ENCODE results near the gene EVI5L. TPM values are rescaled to one million over a fixed set of nuclear protein-coding genes. Genes with fewer than 3 reads are reported as not detected.

EVI5L gene
- polyA plus RNA-seq, 1 of the 3 experiments (the other 2 are of a cell fraction), result 9.7 TPM

DNA sequence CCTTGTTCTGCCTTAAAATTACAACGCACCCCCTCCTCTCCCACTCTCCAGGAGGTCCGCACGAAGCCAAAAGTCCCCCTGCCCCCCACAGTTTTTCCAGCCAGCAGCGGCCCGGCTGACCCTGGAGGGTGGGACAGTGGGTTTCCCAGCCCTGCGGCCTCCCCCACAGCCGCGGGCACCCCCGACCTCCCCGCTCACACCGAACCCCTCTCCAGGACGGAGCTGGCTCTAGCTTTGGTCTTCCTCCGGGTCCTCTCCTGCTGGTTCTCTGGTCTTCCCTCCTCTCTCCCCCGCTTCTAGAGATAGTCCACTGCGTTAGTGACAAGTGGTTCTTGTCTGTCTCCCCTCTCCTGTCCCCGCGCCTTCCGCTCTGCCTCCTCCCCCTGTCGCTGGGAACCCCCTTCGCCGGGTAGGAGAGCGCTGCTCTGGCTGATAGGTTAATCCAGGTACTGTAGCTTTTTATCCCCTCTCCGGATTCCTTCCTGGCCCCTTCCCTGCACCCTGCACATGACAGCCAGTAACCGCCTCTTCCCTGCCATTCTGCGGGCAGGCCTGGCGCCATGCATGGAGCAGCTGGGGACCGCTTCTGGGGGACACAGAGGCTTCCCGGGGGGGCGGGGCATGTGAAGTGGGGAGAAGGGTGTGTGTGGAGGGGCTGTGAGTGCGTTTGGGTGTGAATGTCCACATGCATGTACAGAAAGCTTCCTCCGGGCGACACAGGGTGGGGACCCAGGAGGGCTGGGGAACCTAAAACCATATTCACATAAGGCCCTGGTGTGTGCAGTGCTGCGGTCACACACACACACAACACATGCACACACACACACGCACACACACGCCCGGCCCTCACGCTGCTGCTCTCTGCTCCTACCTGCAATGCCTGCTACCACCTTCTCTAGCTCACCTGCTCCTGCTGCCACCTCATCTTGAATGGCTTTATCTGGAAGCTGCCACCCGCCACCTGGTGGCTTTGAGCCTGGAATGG lies 27.0 kb downstream of the EVI5L start:
- Histone ChIP-seq H2AFZ (ENCODE audit: low read depth) (no peak overlapping the region), H3K79me2 (ENCODE audit: insufficient read depth) (no peaks in the 10 kb centered on the region), H3K4me2 (no peak overlapping the region), H3F3A (replicated peaks; ENCODE audit: insufficient read depth) (no peaks in the 10 kb centered on the region), H3K36me3 (replicated peaks in 1 of 2; ENCODE audit: control insufficient read depth in 1 of 2, insufficient read depth in 2 of 2, low read length in 1 of 2) (no peaks in the 10 kb centered on the region), H3K27me3 (ENCODE audit: insufficient read depth) (no peaks in the 10 kb centered on the region), H3K9ac (no peak overlapping the region), H3K9me3 (no peaks in the 10 kb centered on the region), H3K4me1 (ENCODE audit: control insufficient read depth in 1 of 2, insufficient read depth in 2 of 2, low read depth in 1 of 2, low read length in 1 of 2) (peaks cover 0 to 13% of the 10 kb centered on the region in 2 experiments; a peak in 1 of 4 replicates), H4K20me1 (ENCODE audit: insufficient read depth) (no peaks in the 10 kb centered on the region), H3K27ac (ENCODE audit: low read depth in 2 of 2, low read length in 1 of 2) (no peak overlapping the region), H3K9me2 (no peaks in the 10 kb centered on the region), H3K4me3 (ENCODE audit: low read depth in 2 of 2, low read length in 1 of 2) (no peak overlapping the region)
- ChIA-PET POLR2A (no interaction called here), CTCF (interaction anchor here (0.6 to 1.8 kb wide), 5 partner anchors 8 to 455 kb away, joined by 3 to 5 read pairs (median 3); partner anchors contain the start of gene MAP2K7)
- DNase-seq, result no peak
- WGBS (ENCODE audit: low lambda C conversion rate), result 85% methylated on average over 38 of the region's 38 CpGs
- TF ChIP-seq GABPA (IDR thresholded peaks at IDR 0.05; ENCODE audit: low read depth) (no peak), ELF1 (IDR thresholded peaks at IDR 0.05) (no peak), POLR2AphosphoS5 (IDR thresholded peaks at IDR 0.05; ENCODE audit: low read depth, low read length) (no peak), TCF12 (IDR thresholded peaks at IDR 0.05) (no peak), JUND (IDR thresholded peaks at IDR 0.05) (no peak), YY1 (IDR thresholded peaks at IDR 0.05; ENCODE audit: low read depth) (no peak), FOXJ3 (CRISPR knock-in tag; IDR thresholded peaks at IDR 0.05) (no peak), SMC3 (IDR thresholded peaks at IDR 0.05; ENCODE audit: low read depth, low read length) (no peak), SIN3A (IDR thresholded peaks at IDR 0.05; ENCODE audit: borderline replicate concordance, low read depth, low read length) (no peak), TEAD4 (IDR thresholded peaks at IDR 0.05; ENCODE audit: borderline replicate concordance, insufficient read depth) (no peak), CHD2 (IDR thresholded peaks at IDR 0.05; ENCODE audit: low read length, partially characterized antibody) (no peak), RXRA (IDR thresholded peaks at IDR 0.05; ENCODE audit: borderline replicate concordance, low read depth) (no peak), RFX5 (IDR thresholded peaks at IDR 0.05; ENCODE audit: low read length) (no peak), TAF1 (IDR thresholded peaks at IDR 0.05; ENCODE audit: borderline replicate concordance, low read depth, low read length) (no peak), EZH2phosphoT487 (IDR thresholded peaks at IDR 0.05; ENCODE audit: borderline replicate concordance, low read depth) (no peak), RAD21 (IDR thresholded peaks at IDR 0.05; ENCODE audit: low read length) (no peak)
- TF ChIP-seq, protein P1, sequence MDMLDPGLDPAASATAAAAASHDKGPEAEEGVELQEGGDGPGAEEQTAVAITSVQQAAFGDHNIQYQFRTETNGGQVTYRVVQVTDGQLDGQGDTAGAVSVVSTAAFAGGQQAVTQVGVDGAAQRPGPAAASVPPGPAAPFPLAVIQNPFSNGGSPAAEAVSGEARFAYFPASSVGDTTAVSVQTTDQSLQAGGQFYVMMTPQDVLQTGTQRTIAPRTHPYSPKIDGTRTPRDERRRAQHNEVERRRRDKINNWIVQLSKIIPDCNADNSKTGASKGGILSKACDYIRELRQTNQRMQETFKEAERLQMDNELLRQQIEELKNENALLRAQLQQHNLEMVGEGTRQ (IDR thresholded peaks at IDR 0.05; ENCODE audit: borderline replicate concordance, low read depth, low read length), result no peak
- TF ChIP-seq, protein P2, sequence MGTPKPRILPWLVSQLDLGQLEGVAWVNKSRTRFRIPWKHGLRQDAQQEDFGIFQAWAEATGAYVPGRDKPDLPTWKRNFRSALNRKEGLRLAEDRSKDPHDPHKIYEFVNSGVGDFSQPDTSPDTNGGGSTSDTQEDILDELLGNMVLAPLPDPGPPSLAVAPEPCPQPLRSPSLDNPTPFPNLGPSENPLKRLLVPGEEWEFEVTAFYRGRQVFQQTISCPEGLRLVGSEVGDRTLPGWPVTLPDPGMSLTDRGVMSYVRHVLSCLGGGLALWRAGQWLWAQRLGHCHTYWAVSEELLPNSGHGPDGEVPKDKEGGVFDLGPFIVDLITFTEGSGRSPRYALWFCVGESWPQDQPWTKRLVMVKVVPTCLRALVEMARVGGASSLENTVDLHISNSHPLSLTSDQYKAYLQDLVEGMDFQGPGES (IDR thresholded peaks at IDR 0.05; ENCODE audit: low read depth, low read length), result no peak
- TF ChIP-seq, protein P3, sequence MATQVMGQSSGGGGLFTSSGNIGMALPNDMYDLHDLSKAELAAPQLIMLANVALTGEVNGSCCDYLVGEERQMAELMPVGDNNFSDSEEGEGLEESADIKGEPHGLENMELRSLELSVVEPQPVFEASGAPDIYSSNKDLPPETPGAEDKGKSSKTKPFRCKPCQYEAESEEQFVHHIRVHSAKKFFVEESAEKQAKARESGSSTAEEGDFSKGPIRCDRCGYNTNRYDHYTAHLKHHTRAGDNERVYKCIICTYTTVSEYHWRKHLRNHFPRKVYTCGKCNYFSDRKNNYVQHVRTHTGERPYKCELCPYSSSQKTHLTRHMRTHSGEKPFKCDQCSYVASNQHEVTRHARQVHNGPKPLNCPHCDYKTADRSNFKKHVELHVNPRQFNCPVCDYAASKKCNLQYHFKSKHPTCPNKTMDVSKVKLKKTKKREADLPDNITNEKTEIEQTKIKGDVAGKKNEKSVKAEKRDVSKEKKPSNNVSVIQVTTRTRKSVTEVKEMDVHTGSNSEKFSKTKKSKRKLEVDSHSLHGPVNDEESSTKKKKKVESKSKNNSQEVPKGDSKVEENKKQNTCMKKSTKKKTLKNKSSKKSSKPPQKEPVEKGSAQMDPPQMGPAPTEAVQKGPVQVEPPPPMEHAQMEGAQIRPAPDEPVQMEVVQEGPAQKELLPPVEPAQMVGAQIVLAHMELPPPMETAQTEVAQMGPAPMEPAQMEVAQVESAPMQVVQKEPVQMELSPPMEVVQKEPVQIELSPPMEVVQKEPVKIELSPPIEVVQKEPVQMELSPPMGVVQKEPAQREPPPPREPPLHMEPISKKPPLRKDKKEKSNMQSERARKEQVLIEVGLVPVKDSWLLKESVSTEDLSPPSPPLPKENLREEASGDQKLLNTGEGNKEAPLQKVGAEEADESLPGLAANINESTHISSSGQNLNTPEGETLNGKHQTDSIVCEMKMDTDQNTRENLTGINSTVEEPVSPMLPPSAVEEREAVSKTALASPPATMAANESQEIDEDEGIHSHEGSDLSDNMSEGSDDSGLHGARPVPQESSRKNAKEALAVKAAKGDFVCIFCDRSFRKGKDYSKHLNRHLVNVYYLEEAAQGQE (IDR thresholded peaks at IDR 0.05; ENCODE audit: low read depth, low read length), result no peak
- TF ChIP-seq, protein P4, sequence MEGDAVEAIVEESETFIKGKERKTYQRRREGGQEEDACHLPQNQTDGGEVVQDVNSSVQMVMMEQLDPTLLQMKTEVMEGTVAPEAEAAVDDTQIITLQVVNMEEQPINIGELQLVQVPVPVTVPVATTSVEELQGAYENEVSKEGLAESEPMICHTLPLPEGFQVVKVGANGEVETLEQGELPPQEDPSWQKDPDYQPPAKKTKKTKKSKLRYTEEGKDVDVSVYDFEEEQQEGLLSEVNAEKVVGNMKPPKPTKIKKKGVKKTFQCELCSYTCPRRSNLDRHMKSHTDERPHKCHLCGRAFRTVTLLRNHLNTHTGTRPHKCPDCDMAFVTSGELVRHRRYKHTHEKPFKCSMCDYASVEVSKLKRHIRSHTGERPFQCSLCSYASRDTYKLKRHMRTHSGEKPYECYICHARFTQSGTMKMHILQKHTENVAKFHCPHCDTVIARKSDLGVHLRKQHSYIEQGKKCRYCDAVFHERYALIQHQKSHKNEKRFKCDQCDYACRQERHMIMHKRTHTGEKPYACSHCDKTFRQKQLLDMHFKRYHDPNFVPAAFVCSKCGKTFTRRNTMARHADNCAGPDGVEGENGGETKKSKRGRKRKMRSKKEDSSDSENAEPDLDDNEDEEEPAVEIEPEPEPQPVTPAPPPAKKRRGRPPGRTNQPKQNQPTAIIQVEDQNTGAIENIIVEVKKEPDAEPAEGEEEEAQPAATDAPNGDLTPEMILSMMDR (IDR thresholded peaks at IDR 0.05), result no peak
